K562 (cell line): ENCODE results near the gene DET1. TPM values are rescaled to one million over a fixed set of nuclear protein-coding genes. Genes with fewer than 3 reads are reported as not detected.

Experiments
- ATF3 ChIP-seq, 2 experiments: fragments of 450-650 bp in 1 of 2; sonication (generic) in 1 of 2; formaldehyde crosslinking in 1 of 2; IDR thresholded peaks in 1 of 2; conservative IDR thresholded peaks in 1 of 2; 2 replicates each; pipeline versions ENCODE4 v1.6.1 to v1.8.1; 2016 to 2023; ENCODE audit warnings: mild to moderate bottlenecking in 2 of 2, moderate library complexity in 2 of 2, inconsistent platforms in 1 of 2, missing genetic modification reagents in 1 of 2
- ESRRA ChIP-seq: fragments of 450-650 bp; IDR thresholded peaks from 2 replicates; pipeline ENCODE4 v1.6.1; 2014; ENCODE audit warnings: low read depth, mild to moderate bottlenecking, moderate library complexity, borderline replicate concordance
- MAFF ChIP-seq: IDR thresholded peaks from 2 replicates; pipeline ENCODE4 v1.6.1; 2012; ENCODE audit warnings: low read length, improper control_type of control experiment
- MYC ChIP-seq, 2 experiments: fragments of 250-450 bp in 1 of 2; sonication (Bioruptor Pico) in 1 of 2; IDR thresholded peaks; 2 replicates each; pipeline versions ENCODE4 v1.5.1 to v1.6.1; 2012 to 2021; ENCODE audit warnings: low read depth in 2 of 2, borderline replicate concordance in 1 of 2, improper control_type of control experiment in 1 of 2, low read length in 1 of 2, mild to moderate bottlenecking in 1 of 2, moderate library complexity in 1 of 2
- PHB2 ChIP-seq: fragments of 450-650 bp; IDR thresholded peaks from 2 replicates; pipeline ENCODE4 v1.6.1; 2017; ENCODE audit warnings: low read depth
- PRPF4 ChIP-seq: fragments of 200-400 bp; formaldehyde crosslinking; IDR thresholded peaks from one replicate; pipeline ENCODE4 v1.6.1; 2017; ENCODE audit warnings: low read length, low read depth, mild to moderate bottlenecking; ENCODE audit not compliant: insufficient read depth, poor library complexity, severe bottlenecking
- SUPT5H ChIP-seq: fragments of 450-650 bp; IDR thresholded peaks from 2 replicates; pipeline ENCODE4 v1.6.1; 2016
- TCF7 ChIP-seq: sonication (generic); IDR thresholded peaks from 2 replicates; pipeline ENCODE4 v1.6.1; 2016; ENCODE audit warnings: antibody characterized with exemption, borderline replicate concordance
- ZBTB11 ChIP-seq, 3 experiments: fragments of 200-800 bp in 1 of 3; fragments of 250-450 bp in 1 of 3; fragments of 450-650 bp in 1 of 3; sonication (Bioruptor Pico) in 1 of 3; sonication (Bioruptor generic) in 1 of 3; formaldehyde crosslinking in 1 of 3; IDR thresholded peaks; 2 replicates each; pipeline versions ENCODE4 v1.6.1 to v1.8.0; 2016 to 2022; ENCODE audit warnings: mild to moderate bottlenecking in 2 of 3, missing genetic modification characterization in 2 of 3, missing compliant biosample characterization in 1 of 3, moderate library complexity in 1 of 3
- ZNF511 ChIP-seq: sonication (generic); formaldehyde crosslinking; IDR thresholded peaks from 2 replicates; pipeline ENCODE4 v1.8.0; 2022; ENCODE audit warnings: mild to moderate bottlenecking, missing genetic modification reagents
- ZNF76 ChIP-seq: fragments of 250-450 bp; sonication (Bioruptor Pico); IDR thresholded peaks from 2 replicates; pipeline ENCODE4 v1.4.0; 2020; ENCODE audit warnings: mild to moderate bottlenecking, moderate library complexity, borderline replicate concordance
- ZNF778 ChIP-seq: fragments of 450-650 bp; formaldehyde crosslinking; IDR thresholded peaks from 2 replicates; pipeline ENCODE4 v1.4.0; 2020; ENCODE audit warnings: mild to moderate bottlenecking, moderate library complexity
- polyA plus RNA-seq, 8 experiments: library from polyadenylated mRNA; depleted of rRNA in 4 of 8; stranded (reverse) in 5 of 8; unstranded in 3 of 8; fragments of >200 nt; fragmentation: Nextera tagmentation in 2 of 8; fragmentation: Illumina TruSeq in 1 of 8; extraction: Ambion mirVana in 2 of 8; extraction: Trizol in 1 of 8; gene quantifications; 2 replicates each; pipeline versions ENCODE4 v1.2.1 to v1.2.3, GENCODE V29; 2011 to 2014; ENCODE audit warnings: inconsistent platforms in 1 of 8, missing spikeins in 1 of 8
- total RNA-seq, 7 experiments: library from RNA; depleted of rRNA in 6 of 7; stranded (reverse); fragments of >200 nt in 6 of 7; fragmentation: Illumina TruSeq in 2 of 7; extraction: Trizol in 2 of 7; gene quantifications; 2 replicates each; pipeline versions ENCODE4 v1.2.1 to v1.2.3, GENCODE V29; 2011 to 2021; ENCODE audit warnings: low replicate concordance in 1 of 7
- TF ChIP-seq, protein P1 (sequence below): fragments of 250-450 bp; sonication (Bioruptor Pico); IDR thresholded peaks from 2 replicates; pipeline ENCODE4 v1.4.0; 2020

The DET1 gene
- total and polyA plus RNA-seq, 9 of the 15 experiments (the other 6 are each of a cell fraction or from before 2014, with no cell fraction given), result 4.2 to 8.1 (median 6.0) TPM

DNA sequence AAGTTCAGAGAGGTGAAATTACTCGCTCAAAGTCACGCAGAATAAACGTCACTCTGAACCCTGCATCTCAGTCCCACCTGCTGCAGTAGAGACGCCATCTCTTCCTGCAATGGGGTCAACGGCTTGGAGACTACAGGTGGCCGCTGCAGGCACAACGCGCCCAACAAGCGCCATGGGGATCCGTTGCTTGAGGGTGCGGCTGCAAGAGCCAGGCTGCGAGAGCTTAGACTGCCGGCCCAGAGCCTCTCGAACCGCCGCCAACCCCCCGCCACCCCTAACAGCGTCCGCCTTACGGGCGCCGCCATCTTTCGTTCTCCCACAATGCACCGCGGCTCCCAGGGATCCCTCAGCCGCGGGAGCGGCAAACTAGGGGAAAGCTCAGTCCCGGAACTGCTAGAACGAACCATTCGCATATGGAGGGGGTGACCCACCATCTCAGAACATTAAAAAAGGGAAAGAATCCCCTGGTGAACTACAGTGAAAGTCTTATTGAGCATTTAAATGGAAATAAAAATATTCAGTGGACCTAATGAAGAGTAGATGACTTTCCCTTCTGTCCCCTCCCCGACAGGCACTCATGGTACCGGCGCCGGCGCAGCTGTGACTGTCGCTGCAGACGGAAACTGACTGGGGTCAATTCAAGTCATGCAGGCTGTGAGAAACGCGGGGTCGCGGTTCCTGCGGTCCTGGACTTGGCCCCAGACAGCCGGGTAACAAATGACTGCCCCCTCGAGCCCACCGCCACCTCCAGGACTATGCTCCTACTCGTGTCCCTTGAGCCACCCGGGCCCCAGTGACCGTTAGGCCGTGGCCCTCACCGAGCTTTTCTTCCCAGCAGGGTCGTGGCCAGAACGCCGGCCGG, 79.2 kb downstream of the DET1 start, which contains the start of the genes MRPL46 and MRPS11 (continued):
- TF ChIP-seq ATF3 (IDR thresholded peaks at IDR 0.05) (no peak; the same call in 1 of the 2 replicates), ATF3 (CRISPR knock-in tag; conservative IDR thresholded peaks at IDR 0.05) (no peak), MAFF (peak; percentile 81), ZNF778 (CRISPR knock-in tag) (no peak), ZNF76 (CRISPR knock-in tag) (peak; percentile 79; the same call in 1 of the 2 replicates), PRPF4 (no peak), ZBTB11 (CRISPR knock-in tag; IDR thresholded peaks at IDR 0.05) (0 out of 6 replicates have a peak, but pooled peaks of 1 of the 3 experiments have one; percentile 28), PHB2 (no peak), ZNF511 (CRISPR knock-in tag) (peak; percentile 15; the same call in 1 of the 2 replicates), SUPT5H (peak; percentile 87), ESRRA (peak; percentile 55; the same call in 1 of the 2 replicates), MYC (IDR thresholded peaks at IDR 0.05; ENCODE audit: low read depth, low read length) (peak; percentile 77), MYC (CRISPR knock-in tag; IDR thresholded peaks at IDR 0.05; ENCODE audit: borderline replicate concordance, low read depth) (0 out of 2 replicates have a peak, but pooled peaks have one; percentile 59), TCF7 (no peak)
- TF ChIP-seq, protein P1, sequence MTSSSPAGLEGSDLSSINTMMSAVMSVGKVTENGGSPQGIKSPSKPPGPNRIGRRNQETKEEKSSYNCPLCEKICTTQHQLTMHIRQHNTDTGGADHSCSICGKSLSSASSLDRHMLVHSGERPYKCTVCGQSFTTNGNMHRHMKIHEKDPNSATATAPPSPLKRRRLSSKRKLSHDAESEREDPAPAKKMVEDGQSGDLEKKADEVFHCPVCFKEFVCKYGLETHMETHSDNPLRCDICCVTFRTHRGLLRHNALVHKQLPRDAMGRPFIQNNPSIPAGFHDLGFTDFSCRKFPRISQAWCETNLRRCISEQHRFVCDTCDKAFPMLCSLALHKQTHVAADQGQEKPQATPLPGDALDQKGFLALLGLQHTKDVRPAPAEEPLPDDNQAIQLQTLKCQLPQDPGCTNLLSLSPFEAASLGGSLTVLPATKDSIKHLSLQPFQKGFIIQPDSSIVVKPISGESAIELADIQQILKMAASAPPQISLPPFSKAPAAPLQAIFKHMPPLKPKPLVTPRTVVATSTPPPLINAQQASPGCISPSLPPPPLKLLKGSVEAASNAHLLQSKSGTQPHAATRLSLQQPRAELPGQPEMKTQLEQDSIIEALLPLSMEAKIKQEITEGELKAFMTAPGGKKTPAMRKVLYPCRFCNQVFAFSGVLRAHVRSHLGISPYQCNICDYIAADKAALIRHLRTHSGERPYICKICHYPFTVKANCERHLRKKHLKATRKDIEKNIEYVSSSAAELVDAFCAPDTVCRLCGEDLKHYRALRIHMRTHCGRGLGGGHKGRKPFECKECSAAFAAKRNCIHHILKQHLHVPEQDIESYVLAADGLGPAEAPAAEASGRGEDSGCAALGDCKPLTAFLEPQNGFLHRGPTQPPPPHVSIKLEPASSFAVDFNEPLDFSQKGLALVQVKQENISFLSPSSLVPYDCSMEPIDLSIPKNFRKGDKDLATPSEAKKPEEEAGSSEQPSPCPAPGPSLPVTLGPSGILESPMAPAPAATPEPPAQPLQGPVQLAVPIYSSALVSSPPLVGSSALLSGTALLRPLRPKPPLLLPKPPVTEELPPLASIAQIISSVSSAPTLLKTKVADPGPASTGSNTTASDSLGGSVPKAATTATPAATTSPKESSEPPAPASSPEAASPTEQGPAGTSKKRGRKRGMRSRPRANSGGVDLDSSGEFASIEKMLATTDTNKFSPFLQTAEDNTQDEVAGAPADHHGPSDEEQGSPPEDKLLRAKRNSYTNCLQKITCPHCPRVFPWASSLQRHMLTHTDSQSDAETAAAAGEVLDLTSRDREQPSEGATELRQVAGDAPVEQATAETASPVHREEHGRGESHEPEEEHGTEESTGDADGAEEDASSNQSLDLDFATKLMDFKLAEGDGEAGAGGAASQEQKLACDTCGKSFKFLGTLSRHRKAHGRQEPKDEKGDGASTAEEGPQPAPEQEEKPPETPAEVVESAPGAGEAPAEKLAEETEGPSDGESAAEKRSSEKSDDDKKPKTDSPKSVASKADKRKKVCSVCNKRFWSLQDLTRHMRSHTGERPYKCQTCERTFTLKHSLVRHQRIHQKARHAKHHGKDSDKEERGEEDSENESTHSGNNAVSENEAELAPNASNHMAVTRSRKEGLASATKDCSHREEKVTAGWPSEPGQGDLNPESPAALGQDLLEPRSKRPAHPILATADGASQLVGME (CRISPR knock-in tag), result peak; percentile 59; the same call in 1 of the 2 replicates
